SU-DHL-6 (cell line): ENCODE results near the gene GPR82.

Source experiments
- H2AFZ ChIP-seq: fragments of 200-600 bp; sonication (generic); 2 replicates; pipeline ENCODE4 v1.6.1; 2014; ENCODE audit warnings: low read depth, mild to moderate bottlenecking, moderate library complexity, mixed read lengths, antibody characterized with exemption, low read length; ENCODE audit not compliant: severe bottlenecking
- H3F3A ChIP-seq: fragments of 200-600 bp; shearing (Covaris generic); 2 replicates; pipeline ENCODE4 v1.6.0; 2016; ENCODE audit warnings: antibody characterized with exemption, mild to moderate bottlenecking; ENCODE audit not compliant: insufficient read depth
- H3K27ac ChIP-seq: fragments of 200-600 bp; sonication (generic); 2 replicates; pipeline ENCODE4 v1.5.1; 2016; ENCODE audit warnings: low read depth, mild to moderate bottlenecking, low read length, moderate library complexity, mixed read lengths
- H3K27me3 ChIP-seq: fragments of 200-600 bp; sonication (generic), shearing (Covaris generic); 2 replicates; pipeline ENCODE4 v1.6.0; 2014; ENCODE audit warnings: mild to moderate bottlenecking, low read length
- H3K36me3 ChIP-seq: fragments of 200-600 bp; sonication (generic); 2 replicates; pipeline ENCODE4 v1.6.1; 2014; ENCODE audit warnings: mild to moderate bottlenecking, low read length, mixed read lengths
- H3K4me2 ChIP-seq: fragments of 300-600, 200-600 bp; shearing (Covaris generic), sonication (generic); 2 replicates; pipeline ENCODE4 v1.6.0; 2014; ENCODE audit warnings: low read length, low read depth, mild to moderate bottlenecking; ENCODE audit not compliant: poor library complexity, severe bottlenecking
- H3K4me3 ChIP-seq: fragments of 200-600 bp; sonication (generic); 2 replicates; pipeline ENCODE4 v1.5.1; 2014; ENCODE audit warnings: antibody characterized with exemption, low read length, mild to moderate bottlenecking, mixed read lengths; ENCODE audit not compliant: insufficient read depth, poor library complexity, severe bottlenecking
- H3K79me2 ChIP-seq: fragments of 200-600 bp; sonication (generic); 2 replicates; pipeline ENCODE4 v1.6.1; 2014; ENCODE audit warnings: mild to moderate bottlenecking, low read length, moderate library complexity; ENCODE audit not compliant: insufficient read depth
- H3K9ac ChIP-seq: fragments of 200-600 bp; sonication (generic); 2 replicates; pipeline ENCODE4 v1.7.0; 2014; ENCODE audit warnings: mild to moderate bottlenecking, low read length
- H3K9me2 ChIP-seq: fragments of 200-600 bp; sonication (generic); replicated peaks from 2 replicates; pipeline ENCODE4 v1.6.1; 2014; ENCODE audit warnings: low read length; ENCODE audit not compliant: insufficient read depth
- H3K9me3 ChIP-seq: fragments of 200-600 bp; sonication (generic); 2 replicates; pipeline ENCODE4 v1.6.1; 2014; ENCODE audit warnings: low read length, mixed read lengths; ENCODE audit not compliant: insufficient read depth
- H4K20me1 ChIP-seq: fragments of 200-600 bp; sonication (generic); 2 replicates; pipeline ENCODE4 v1.6.1; 2014; ENCODE audit warnings: low read depth, mild to moderate bottlenecking, antibody characterized with exemption, low read length, moderate library complexity, mixed read lengths
- CTCF ChIP-seq: fragments of 200-600 bp; sonication (generic); IDR thresholded peaks from one replicate; pipeline ENCODE4 v1.5.1; 2017; ENCODE audit warnings: antibody characterized with exemption, mild to moderate bottlenecking, low read length, moderate library complexity; ENCODE audit not compliant: insufficient read depth, poor library complexity, severe bottlenecking
- EZH2phosphoT487 ChIP-seq: fragments of 200-600 bp; sonication (generic), shearing (Covaris generic); conservative IDR thresholded peaks from 2 replicates; pipeline ENCODE4 v1.6.1; 2018; ENCODE audit warnings: mild to moderate bottlenecking, antibody characterized with exemption, low read length, moderate library complexity, mixed read lengths

GPR82 gene

GRCh38 chrX:41684940-41685339 lies 39.0 kb upstream of the GPR82 start:
- H3K4me3 ChIP-seq = peak overlapping the region; percentile 10

GRCh38 chrX:41686788-41687187 lies 37.2 kb upstream of the GPR82 start:
- Histone ChIP-seq H3F3A (0 out of 2 replicates have a peak, but pooled peaks cover 5% of the 10 kb centered on the region), H3K4me2 (no peak overlapping the region), H3K9me2 (no peaks in the 10 kb centered on the region), H3K4me3 (no peak overlapping the region), H3K27ac (peak overlapping the region; percentile 26; the same call in 1 of the 2 replicates), H4K20me1 (no peaks in the 10 kb centered on the region), H3K9ac (no peak overlapping the region), H2AFZ (no peak overlapping the region), H3K79me2 (no peaks in the 10 kb centered on the region), H3K27me3 (no peaks in the 10 kb centered on the region), H3K9me3 (no peaks in the 10 kb centered on the region), H3K36me3 (no peaks in the 10 kb centered on the region)
- TF ChIP-seq EZH2phosphoT487 = no peak
- TF ChIP-seq CTCF = no peak

More at GRCh38 chrX:41684940-41685339, 39.0 kb upstream of the GPR82 start:
- Histone ChIP-seq H3K27ac (peak overlapping the region; percentile 51; the same call in 1 of the 2 replicates), H2AFZ (no peak overlapping the region), H3K79me2 (no peaks in the 10 kb centered on the region), H3K36me3 (no peaks in the 10 kb centered on the region), H3K9me2 (no peaks in the 10 kb centered on the region), H3K9me3 (no peaks in the 10 kb centered on the region), H3K9ac (no peak overlapping the region; the same call in 1 of the 2 replicates), H4K20me1 (no peaks in the 10 kb centered on the region), H3K4me2 (peak overlapping the region; percentile 53), H3F3A (0 out of 2 replicates have a peak, but pooled peaks cover 5% of the 10 kb centered on the region), H3K27me3 (no peaks in the 10 kb centered on the region)
- TF ChIP-seq EZH2phosphoT487 (no peak), CTCF (no peak)

- Histone ChIP-seq H2AFZ (no peak overlapping the region), H3K9me2 (no peaks in the 10 kb centered on the region), H3K27ac (peak overlapping the region; percentile 47), H3K4me2 (peak overlapping the region; percentile 46), H3K9ac (no peak overlapping the region), H4K20me1 (no peaks in the 10 kb centered on the region), H3K27me3 (no peaks in the 10 kb centered on the region), H3F3A (0 out of 2 replicates have a peak, but pooled peaks cover 5% of the 10 kb centered on the region), H3K79me2 (no peaks in the 10 kb centered on the region), H3K36me3 (no peaks in the 10 kb centered on the region), H3K4me3 (no peak overlapping the region), H3K9me3 (no peaks in the 10 kb centered on the region)
- TF ChIP-seq CTCF (no peak), EZH2phosphoT487 (no peak)
Observed at GRCh38 chrX:41688156-41688555, 35.8 kb upstream of the GPR82 start.
